NOMO-1 treated with dmso at 0.1 percent for 144 hours (cell line): ENCODE data around the gene ICE1.
"Not testable (repeated sequence)": the region's sequence is repeated elsewhere in the genome, so short reads cannot be mapped to it uniquely, and the experiment has no call there.

Source experiments
- DNase-seq: peaks from one replicate; lab custom pipeline; 2025; ENCODE audit not compliant: unreplicated experiment; lab: John Stamatoyannopoulos, UW

ICE1 gene

GRCh38 chr5:5403741-5404140 lies 18.7 kb upstream of the ICE1 start:
- no peak for DNase-seq

DNA sequence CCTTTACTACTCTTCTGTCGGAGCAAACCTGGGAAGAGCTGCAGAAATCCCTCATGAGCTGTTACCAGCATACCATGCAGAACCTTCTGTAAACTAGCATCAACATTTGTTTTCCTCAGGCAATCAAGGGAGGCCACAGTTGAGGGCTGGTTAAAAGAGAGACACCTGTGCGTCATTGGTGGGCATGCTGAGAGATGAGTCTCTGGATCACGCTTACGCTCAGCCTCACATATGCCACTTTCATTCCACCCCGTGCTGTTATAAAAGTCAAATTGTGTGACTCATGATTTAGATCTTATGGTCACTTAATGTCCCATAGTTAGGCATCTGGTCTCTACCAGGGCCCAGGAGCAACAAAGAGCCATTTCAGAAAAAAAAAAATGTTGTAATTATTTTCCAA lies 18.1 kb upstream of the ICE1 start:
- DNase-seq = no peak

DNA sequence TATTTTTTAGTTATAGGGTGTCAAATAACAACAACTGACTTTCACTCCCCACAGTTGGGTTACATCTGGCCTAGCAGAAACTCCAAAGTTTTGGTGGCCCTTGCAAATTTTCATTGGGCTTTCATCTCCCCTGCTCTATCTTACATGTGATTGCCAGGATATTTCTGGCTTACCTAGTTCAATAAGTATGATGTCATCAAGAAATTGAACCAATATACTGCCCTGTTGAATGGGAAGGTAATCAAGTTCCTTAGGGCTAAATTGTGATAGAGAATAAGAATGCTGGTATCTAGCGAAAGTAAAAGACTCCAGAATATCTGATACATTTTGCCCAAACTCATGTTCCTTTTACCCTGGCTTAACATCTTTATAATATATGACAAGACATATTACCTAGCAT lies 17.0 kb upstream of the ICE1 start:
- no peak for DNase-seq

DNA sequence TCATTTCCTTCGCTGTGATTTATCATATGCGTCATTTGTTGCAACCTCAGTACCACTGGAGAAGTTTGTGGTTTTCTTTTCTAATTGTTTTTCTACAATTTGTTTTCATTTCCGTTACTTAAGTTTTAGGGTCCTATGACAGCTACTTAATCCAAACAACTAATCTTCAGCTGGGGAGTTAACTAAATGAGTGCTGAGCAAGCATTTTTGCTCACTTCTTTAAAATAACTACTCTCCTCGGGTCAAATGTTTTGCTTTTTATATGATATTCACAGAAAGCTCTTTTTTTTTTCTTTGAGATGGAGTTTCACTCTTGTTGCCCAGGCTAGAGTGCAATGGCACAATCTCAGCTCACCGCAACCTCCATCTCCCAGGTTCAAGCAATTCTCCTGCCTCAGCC lies 14.6 kb upstream of the ICE1 start:
- no peak for DNase-seq

- no peak for DNase-seq
These were observed 13.2 kb upstream of the ICE1 start for GRCh38 chr5:5409151-5409810.

DNA sequence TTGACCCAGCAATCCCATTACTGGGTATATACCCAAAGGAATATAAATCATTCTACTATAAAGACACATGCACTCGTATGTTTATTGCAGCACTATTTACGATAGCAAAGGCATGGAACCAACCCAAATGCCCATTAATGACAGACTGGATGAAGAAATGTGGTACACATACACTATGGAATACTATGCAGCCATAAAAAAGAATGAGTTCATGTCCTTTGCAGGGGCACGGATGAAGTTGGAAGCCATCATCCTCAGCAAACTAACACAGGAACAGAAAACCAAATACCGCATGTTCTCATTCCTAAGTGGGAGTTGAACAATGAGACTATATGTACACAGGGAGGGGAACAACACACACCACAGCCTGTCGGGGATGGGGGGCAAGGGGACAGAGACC lies 8.6 kb upstream of the ICE1 start:
- not testable (repeated sequence) for DNase-seq

- DNase-seq = no peak
These were observed 7.5 kb upstream of the ICE1 start for GRCh38 chr5:5414999-5415398.

DNA sequence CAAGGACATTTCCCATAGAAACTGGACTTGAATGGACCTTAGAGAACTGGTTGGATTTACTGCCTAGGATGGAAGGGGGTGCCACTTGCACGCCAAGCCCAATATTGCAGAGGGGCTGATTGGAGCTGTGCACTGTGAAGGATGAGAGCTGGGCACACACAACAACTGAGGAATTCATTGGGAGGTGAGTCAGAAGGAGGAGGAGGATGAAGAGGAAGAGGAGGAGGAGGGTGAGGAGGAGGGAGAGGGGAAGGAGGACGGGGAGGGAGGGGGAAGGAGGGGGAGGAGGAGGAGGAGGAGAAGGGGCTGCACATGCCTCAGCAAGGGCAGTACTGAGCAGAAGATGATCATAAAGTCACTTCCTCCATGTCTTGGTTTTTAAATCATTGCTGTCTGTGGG lies 5.7 kb upstream of the ICE1 start:
- no peak for DNase-seq

DNA sequence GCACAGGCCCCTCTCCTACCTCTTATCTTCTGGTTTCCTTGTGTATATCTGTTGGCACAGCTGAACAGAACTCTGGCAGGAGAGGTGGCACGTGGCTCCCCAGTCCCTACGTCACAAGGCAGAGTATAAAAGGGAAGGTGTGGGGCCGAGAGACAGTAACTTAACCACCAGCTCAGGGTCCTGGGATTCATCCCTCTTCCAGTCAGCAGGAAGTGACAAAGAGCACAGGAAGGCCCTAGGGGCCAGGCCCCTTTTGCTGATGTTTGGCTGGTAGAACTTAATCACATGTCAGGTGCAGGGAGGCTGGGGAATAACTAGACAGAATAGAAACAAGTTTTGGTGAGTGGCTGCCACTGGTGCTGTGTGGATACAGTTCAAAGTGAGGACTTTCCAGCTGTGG lies 4.5 kb upstream of the ICE1 start:
- DNase-seq = no peak

DNA sequence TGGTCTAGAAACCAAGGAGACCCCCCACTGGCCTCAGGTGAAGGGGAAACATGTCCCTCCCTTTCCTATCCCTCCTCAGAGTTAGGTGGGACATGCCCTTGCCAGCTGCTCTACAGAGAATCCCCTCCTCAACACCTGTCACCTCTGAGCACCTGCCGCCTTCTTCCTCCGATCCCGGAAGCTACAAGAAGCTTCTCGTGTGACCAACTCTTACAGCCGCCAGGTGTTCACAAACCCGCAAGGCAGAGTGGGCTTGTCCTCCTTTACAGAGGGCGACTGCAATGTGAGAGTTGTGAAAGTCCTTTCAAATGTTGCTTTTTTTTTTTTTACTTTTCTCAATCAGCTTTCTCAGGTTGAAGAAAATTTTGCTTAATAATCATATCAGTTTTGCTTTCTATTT lies 3.7 kb upstream of the ICE1 start:
- no peak for DNase-seq

- no peak for DNase-seq
These were observed 2.9 kb upstream of the ICE1 start for GRCh38 chr5:5419291-5420210.

- DNase-seq = no peak
These were observed 2.2 kb upstream of the ICE1 start for GRCh38 chr5:5420251-5420650.

- no peak for DNase-seq
These were observed 1.1 kb upstream of the ICE1 start for GRCh38 chr5:5421149-5421960.

- no peak for DNase-seq
These were observed 490 bp downstream of the ICE1 start for GRCh38 chr5:5422819-5423515.

DNA sequence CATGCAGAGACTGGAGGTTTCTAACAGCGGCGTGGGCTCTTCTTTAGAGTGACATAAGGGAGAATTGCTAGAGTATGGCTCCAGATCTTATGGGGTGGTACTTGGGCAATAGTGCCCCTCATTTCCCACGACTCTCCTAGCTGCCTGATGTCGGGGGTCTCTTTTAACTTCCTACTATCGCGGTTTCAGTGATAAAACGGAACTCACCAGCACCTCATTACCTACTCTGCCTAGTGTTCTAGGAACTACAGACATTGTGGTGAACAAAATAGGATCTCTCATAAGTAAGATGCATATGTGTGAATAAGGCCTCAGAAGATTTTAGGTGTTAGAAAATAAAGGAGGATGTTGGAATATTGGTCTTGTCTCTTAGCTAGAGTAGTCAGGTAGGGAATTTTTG lies 1.1 kb downstream of the ICE1 start:
- DNase-seq = no peak

DNA sequence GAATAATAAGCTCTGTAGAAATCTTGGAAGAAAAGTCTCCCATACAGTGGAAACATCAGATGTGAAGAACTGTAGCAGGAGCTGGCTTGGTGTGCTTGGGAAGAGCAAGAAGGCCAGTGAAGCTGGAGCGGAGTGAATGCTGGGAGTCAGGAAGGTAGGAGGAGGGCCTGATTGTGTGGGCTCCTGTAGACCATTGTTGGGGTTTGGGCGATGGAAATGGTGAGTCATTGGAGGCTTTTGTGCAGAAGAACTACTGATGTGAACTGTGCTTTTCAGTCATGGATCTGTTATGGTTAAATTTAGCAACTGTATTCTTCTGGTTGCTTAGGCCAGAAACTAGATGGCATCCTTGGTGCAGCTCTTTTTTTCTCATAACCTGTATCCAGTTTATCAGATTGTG lies 2.3 kb downstream of the ICE1 start:
- DNase-seq = no peak

DNA sequence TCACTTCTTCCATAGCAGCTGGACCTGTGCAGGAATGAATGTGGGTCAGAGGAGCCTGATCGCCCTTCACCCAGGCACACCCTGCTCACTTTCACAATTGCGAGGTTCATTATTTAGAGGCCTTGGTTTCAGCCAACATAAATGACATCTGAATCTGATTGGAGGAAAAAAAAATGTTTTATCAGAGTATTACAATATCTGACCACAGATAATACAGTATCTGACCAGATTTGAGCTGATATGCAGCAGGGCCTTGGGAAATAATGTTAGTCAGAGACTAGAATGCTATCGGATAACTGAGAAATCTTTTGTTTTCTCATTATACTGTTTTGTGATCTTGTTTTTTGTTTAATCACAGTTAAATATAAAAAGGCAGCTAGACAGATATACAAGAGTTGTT lies 7.7 kb downstream of the ICE1 start:
- no peak for DNase-seq

GRCh38 chr5:5432020-5432707 lies 9.7 kb downstream of the ICE1 start:
- no peak for DNase-seq

DNA sequence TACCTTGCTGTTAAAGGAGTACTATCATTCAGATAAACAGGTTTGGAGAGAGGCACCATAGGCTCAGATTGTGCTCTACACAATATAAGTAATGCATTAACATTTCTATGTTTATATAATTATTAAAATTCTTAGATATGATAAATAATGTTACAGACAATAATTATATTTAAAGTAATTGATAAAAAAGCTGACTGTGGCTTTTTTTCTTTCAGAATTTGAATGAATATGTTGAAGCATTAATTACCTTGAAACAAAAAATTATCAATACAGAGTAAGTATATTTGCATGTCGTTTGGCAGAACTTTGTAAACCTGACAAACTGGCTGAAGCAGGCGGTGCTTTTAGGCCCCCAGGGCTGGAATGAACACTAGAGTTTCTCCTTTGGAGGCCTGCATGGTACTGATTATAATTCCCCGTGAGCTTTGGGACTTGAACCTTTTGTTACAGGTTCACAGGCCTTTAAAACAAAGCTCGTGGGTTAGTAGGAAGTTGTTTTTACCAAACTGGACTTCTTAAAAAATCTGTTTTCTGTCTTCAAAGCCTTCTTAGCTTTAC lies 13.8 kb downstream of the ICE1 start:
- DNase-seq = no peak
